HG03457 (cell line): ENCODE data around the gene MELK.
"Not testable (repeated sequence)": the region's sequence is repeated elsewhere in the genome, so short reads cannot be mapped to it uniquely, and the experiment has no call there.

Experiments used
- ATAC-seq: cut with Tn5 transposase; IDR thresholded peaks from one replicate; pipeline ENCODE4 v1.9.1; 2021; ENCODE audit warnings: moderate number of reproducible peaks; ENCODE audit not compliant: unreplicated experiment

MELK gene

GRCh38 chr9:36572515-36573418, at the start of gene MELK:
MELK (plus strand) TSS chr9:36572895; CDS start chr9:36581682, 8,787 bp downstream.
- no peak for ATAC-seq

GRCh38 chr9:36530224-36530623, 42.5 kb upstream of the MELK start:
- ATAC-seq = no peak

GRCh38 chr9:36532353-36532752, 40.3 kb upstream of the MELK start:
- ATAC-seq = no peak

GRCh38 chr9:36533726-36534125, 39.0 kb upstream of the MELK start:
- ATAC-seq = not testable (repeated sequence)

GRCh38 chr9:36535107-36535506, 37.6 kb upstream of the MELK start:
- ATAC-seq = no peak

- no peak for ATAC-seq
Observed at GRCh38 chr9:36537861-36538260, 34.8 kb upstream of the MELK start.

GRCh38 chr9:36542355-36542754, 30.3 kb upstream of the MELK start:
- ATAC-seq = no peak

- ATAC-seq = no peak
Observed at GRCh38 chr9:36543916-36544315, 28.8 kb upstream of the MELK start.

- no peak for ATAC-seq
Observed at GRCh38 chr9:36547598-36547997, 25.1 kb upstream of the MELK start.

- no peak for ATAC-seq
Observed at GRCh38 chr9:36548454-36548853, 24.2 kb upstream of the MELK start.

GRCh38 chr9:36550135-36550534, 22.6 kb upstream of the MELK start:
- no peak for ATAC-seq

- ATAC-seq = not testable (repeated sequence)
Observed at GRCh38 chr9:36550631-36551098, 22.0 kb upstream of the MELK start.

GRCh38 chr9:36551129-36551528, 21.6 kb upstream of the MELK start:
- no peak for ATAC-seq

GRCh38 chr9:36551910-36552309, 20.8 kb upstream of the MELK start:
- ATAC-seq = no peak

GRCh38 chr9:36559036-36559695, 13.5 kb upstream of the MELK start:
- no peak for ATAC-seq

GRCh38 chr9:36560771-36561170, 11.9 kb upstream of the MELK start:
- ATAC-seq = no peak

GRCh38 chr9:36562801-36563200, 9.9 kb upstream of the MELK start:
- not testable (repeated sequence) for ATAC-seq

GRCh38 chr9:36566813-36567221, 5.9 kb upstream of the MELK start:
- no peak for ATAC-seq

GRCh38 chr9:36568681-36569080, 4.0 kb upstream of the MELK start:
- not testable (repeated sequence) for ATAC-seq

- ATAC-seq = no peak
Observed at GRCh38 chr9:36571333-36571732, 1.4 kb upstream of the MELK start.

- not testable (repeated sequence) for ATAC-seq
Observed at GRCh38 chr9:36574045-36574444, 1.4 kb downstream of the MELK start.

- ATAC-seq = no peak
Observed at GRCh38 chr9:36575411-36575882, 2.8 kb downstream of the MELK start.
